OCI-LY1 (cell line): ENCODE measurements around the gene SPAG17.

Source experiments
- H2AFZ ChIP-seq: fragments of 200-600 bp; sonication (generic), shearing (Covaris generic); 2 replicates; pipeline ENCODE4 v1.6.0; 2014; ENCODE audit warnings: antibody characterized with exemption, mild to moderate bottlenecking, low read length
- H3F3A ChIP-seq: fragments of 200-600 bp; sonication (generic), shearing (Covaris generic); 2 replicates; pipeline ENCODE4 v1.6.0; 2014; ENCODE audit warnings: mild to moderate bottlenecking, antibody characterized with exemption, low read length, moderate library complexity; ENCODE audit not compliant: insufficient read depth
- H3K27ac ChIP-seq: fragments of 200-600 bp; sonication (generic); 2 replicates; pipeline ENCODE4 v1.5.1; 2014; ENCODE audit warnings: low read length, mixed run types, mild to moderate bottlenecking, low read depth; ENCODE audit not compliant: poor library complexity, severe bottlenecking
- H3K27me3 ChIP-seq: fragments of 200-600 bp; sonication (generic); 2 replicates; pipeline ENCODE4 v1.6.0; 2014; ENCODE audit warnings: antibody characterized with exemption, mild to moderate bottlenecking, low read length, moderate library complexity; ENCODE audit not compliant: insufficient read depth
- H3K36me3 ChIP-seq: fragments of 200-600 bp; sonication (generic); 2 replicates; pipeline ENCODE4 v1.6.1; 2014; ENCODE audit warnings: mild to moderate bottlenecking, antibody characterized with exemption, low read length, moderate library complexity, mixed read lengths; ENCODE audit not compliant: insufficient read depth
- H3K4me1 ChIP-seq: fragments of 200-600 bp; sonication (generic); 2 replicates; pipeline ENCODE4 v1.5.1; 2014; ENCODE audit warnings: mild to moderate bottlenecking, low read length, moderate library complexity; ENCODE audit not compliant: insufficient read depth, severe bottlenecking
- H3K4me2 ChIP-seq: fragments of 200-600 bp; sonication (generic), shearing (Covaris generic); 2 replicates; pipeline ENCODE4 v1.6.1; 2014; ENCODE audit warnings: low read length
- H3K4me3 ChIP-seq: fragments of 200-600 bp; sonication (generic); 2 replicates; pipeline ENCODE4 v1.5.1; 2014; ENCODE audit warnings: low read length, low read depth, mild to moderate bottlenecking, mixed read lengths; ENCODE audit not compliant: poor library complexity, severe bottlenecking
- H3K79me2 ChIP-seq: fragments of 200-600 bp; shearing (Covaris generic); 2 replicates; pipeline ENCODE4 v1.6.1; 2016; ENCODE audit warnings: mixed run types, low read length, mixed read lengths; ENCODE audit not compliant: insufficient read depth
- H3K9ac ChIP-seq: fragments of 200-600 bp; sonication (generic), shearing (Covaris generic); 2 replicates; pipeline ENCODE4 v1.6.1; 2014; ENCODE audit warnings: mild to moderate bottlenecking, low read length, mixed read lengths
- H3K9me2 ChIP-seq: fragments of 200-600 bp; sonication (generic), shearing (Covaris generic); 2 replicates; pipeline ENCODE4 v1.6.1; 2014; ENCODE audit warnings: low read depth, mild to moderate bottlenecking, low read length, mixed read lengths
- H3K9me3 ChIP-seq: fragments of 200-600 bp; shearing (Covaris generic); 2 replicates; pipeline ENCODE4 v1.6.1; 2014; ENCODE audit warnings: low read length, mixed read lengths
- H4K20me1 ChIP-seq: fragments of 200-600 bp; sonication (generic), shearing (Covaris generic); 2 replicates; pipeline ENCODE4 v1.6.0; 2016; ENCODE audit warnings: mild to moderate bottlenecking, low read length; ENCODE audit not compliant: insufficient read depth
- CTCF ChIP-seq: fragments of 200-600 bp; sonication (generic), shearing (Covaris generic); IDR thresholded peaks from 2 replicates; pipeline ENCODE4 v1.5.1; 2017; ENCODE audit warnings: mild to moderate bottlenecking, antibody characterized with exemption, low read length, moderate library complexity, mixed read lengths
- EZH2 ChIP-seq: fragments of 200-600 bp; sonication (generic), shearing (Covaris generic); IDR thresholded peaks from 2 replicates; pipeline ENCODE4 v1.8.0; 2017; ENCODE audit warnings: borderline replicate concordance, mixed run types, mild to moderate bottlenecking, antibody characterized with exemption, low read length, moderate library complexity, mixed read lengths

SPAG17 gene

GRCh38 chr1:118206966-118207365, 21.9 kb upstream of the SPAG17 start:
- no peaks in the 10 kb centered on the region for H3K79me2 ChIP-seq
- H3K4me2 ChIP-seq: no peak overlapping the region
- H3K9me3 ChIP-seq: no peaks in the 10 kb centered on the region
- no peak overlapping the region for H2AFZ ChIP-seq
- H3K4me3 ChIP-seq: no peak overlapping the region
- TF ChIP-seq CTCF (no peak), EZH2 (no peak)
- no peak overlapping the region for H3K27ac ChIP-seq
- H4K20me1 ChIP-seq: no peaks in the 10 kb centered on the region
- no peaks in the 10 kb centered on the region for H3F3A ChIP-seq
- H3K4me1 ChIP-seq: no peaks in the 10 kb centered on the region
- H3K27me3 ChIP-seq: no peaks in the 10 kb centered on the region
- no peak overlapping the region for H3K9ac ChIP-seq
- H3K9me2 ChIP-seq: no peaks in the 10 kb centered on the region
- no peaks in the 10 kb centered on the region for H3K36me3 ChIP-seq

GRCh38 chr1:118204648-118205047, 19.6 kb upstream of the SPAG17 start:
- Histone ChIP-seq H3K9ac (no peak overlapping the region), H4K20me1 (no peaks in the 10 kb centered on the region), H3F3A (no peaks in the 10 kb centered on the region), H3K4me1 (no peaks in the 10 kb centered on the region), H3K27ac (no peak overlapping the region), H3K79me2 (no peaks in the 10 kb centered on the region), H2AFZ (no peak overlapping the region), H3K9me3 (no peaks in the 10 kb centered on the region), H3K9me2 (no peaks in the 10 kb centered on the region), H3K4me3 (no peak overlapping the region), H3K27me3 (no peaks in the 10 kb centered on the region), H3K36me3 (no peaks in the 10 kb centered on the region), H3K4me2 (no peak overlapping the region)
- TF ChIP-seq CTCF (no peak), EZH2 (no peak)

GRCh38 chr1:118204105-118204504, 19.1 kb upstream of the SPAG17 start:
- Histone ChIP-seq H4K20me1 (no peaks in the 10 kb centered on the region), H3K27me3 (no peaks in the 10 kb centered on the region), H3F3A (no peaks in the 10 kb centered on the region), H3K79me2 (no peaks in the 10 kb centered on the region), H3K4me3 (no peak overlapping the region), H3K4me1 (no peaks in the 10 kb centered on the region), H3K36me3 (no peaks in the 10 kb centered on the region), H3K9me2 (no peaks in the 10 kb centered on the region), H2AFZ (no peak overlapping the region), H3K9me3 (no peaks in the 10 kb centered on the region), H3K9ac (no peak overlapping the region), H3K4me2 (no peak overlapping the region), H3K27ac (no peak overlapping the region)
- TF ChIP-seq EZH2 (no peak), CTCF (no peak)
